ENCODE data around the gene CAPN9.
"Not testable (repeated sequence)": the region's sequence is repeated elsewhere in the genome, so short reads cannot be mapped to it uniquely, and the experiment has no call there.

Gene CAPN9

GRCh38 chr1:230710543-230710904 lies 36.7 kb upstream of the CAPN9 start:
- DNase-seq (ENCODE audit: low read depth in 2 of 2), result no peak

- no peak for DNase-seq (ENCODE audit: low read depth in 2 of 2)
Observed at GRCh38 chr1:230711245-230711644, 35.9 kb upstream of the CAPN9 start.

GRCh38 chr1:230712470-230712942 lies 34.7 kb upstream of the CAPN9 start:
- no peak for DNase-seq (ENCODE audit: low read depth in 2 of 2)

GRCh38 chr1:230713138-230713537 lies 34.0 kb upstream of the CAPN9 start:
- DNase-seq (ENCODE audit: low read depth in 2 of 2), result no peak

- DNase-seq (ENCODE audit: low read depth in 2 of 2), result no peak
Observed at GRCh38 chr1:230713547-230713914, 33.7 kb upstream of the CAPN9 start.

- DNase-seq (ENCODE audit: low read depth in 2 of 2), result no peak
Observed at GRCh38 chr1:230713915-230714764, 33.0 kb upstream of the CAPN9 start, which contains the start of gene AGT. Gene AGT (minus strand): TSS chr1:230714122. CDS start chr1:230710823, 3,299 bp downstream.

- no peak for DNase-seq (ENCODE audit: low read depth in 2 of 2)
Observed at GRCh38 chr1:230715510-230715909, 31.7 kb upstream of the CAPN9 start.

GRCh38 chr1:230716453-230716852 lies 30.7 kb upstream of the CAPN9 start:
- not testable (repeated sequence) for DNase-seq (ENCODE audit: low read depth in 2 of 2)

GRCh38 chr1:230717251-230717650 lies 29.9 kb upstream of the CAPN9 start:
- no peak for DNase-seq (ENCODE audit: low read depth in 2 of 2)

- not testable (repeated sequence) for DNase-seq (ENCODE audit: low read depth in 2 of 2)
Observed at GRCh38 chr1:230721849-230722522, 25.2 kb upstream of the CAPN9 start.

GRCh38 chr1:230725256-230726012 lies 21.8 kb upstream of the CAPN9 start:
- no peak for DNase-seq (ENCODE audit: low read depth in 2 of 2)

GRCh38 chr1:230728710-230729392 lies 18.3 kb upstream of the CAPN9 start:
- DNase-seq (ENCODE audit: low read depth in 2 of 2), result no peak

GRCh38 chr1:230730977-230731376 lies 16.2 kb upstream of the CAPN9 start:
- DNase-seq (ENCODE audit: low read depth in 2 of 2), result no peak

- no peak for DNase-seq (ENCODE audit: low read depth in 2 of 2)
Observed at GRCh38 chr1:230735447-230735846, 11.7 kb upstream of the CAPN9 start.

- no peak for DNase-seq (ENCODE audit: low read depth in 2 of 2)
Observed at GRCh38 chr1:230737622-230738262, 9.4 kb upstream of the CAPN9 start.

- DNase-seq (ENCODE audit: low read depth in 2 of 2), result no peak
Observed at GRCh38 chr1:230739564-230740290, 7.5 kb upstream of the CAPN9 start.

- no peak for DNase-seq (ENCODE audit: low read depth in 2 of 2)
Observed at GRCh38 chr1:230743899-230744298, 3.3 kb upstream of the CAPN9 start.

GRCh38 chr1:230744382-230744781 lies 2.8 kb upstream of the CAPN9 start:
- no peak for DNase-seq (ENCODE audit: low read depth in 2 of 2)

GRCh38 chr1:230745071-230745470 lies 2.1 kb upstream of the CAPN9 start:
- DNase-seq (ENCODE audit: low read depth in 2 of 2), result no peak

- DNase-seq (ENCODE audit: low read depth in 2 of 2), result no peak
Observed at GRCh38 chr1:230746617-230747016, 571 bp upstream of the CAPN9 start.
